MM.1S (cell line): ENCODE results near the gene TMC8.
A peak's percentile ranks its signal among the peaks of the same experiment; 100 is the strongest.

Experiments
- DNase-seq: peaks from one replicate; pipeline ENCODE4 v3.0.0-alpha.2; 2015
- H2AFZ ChIP-seq: fragments of 300-600 bp; sonication (generic); 2 replicates; pipeline ENCODE4 v1.6.0; 2016; ENCODE audit warnings: antibody characterized with exemption, low read length
- H3F3A ChIP-seq: fragments of 300-600 bp; sonication (generic); 2 replicates; pipeline ENCODE4 v1.6.1; 2016; ENCODE audit warnings: mild to moderate bottlenecking, antibody characterized with exemption, low read length, moderate library complexity, mixed read lengths; ENCODE audit not compliant: insufficient read depth
- H3K27ac ChIP-seq: fragments of 300-600 bp; sonication (generic); 2 replicates; pipeline ENCODE4 v1.5.1; 2016; ENCODE audit warnings: mild to moderate bottlenecking, low read length
- H3K27me3 ChIP-seq: fragments of 300-600 bp; sonication (generic); replicated peaks from 2 replicates; pipeline ENCODE4 v1.6.0; 2016; ENCODE audit warnings: low read length; ENCODE audit not compliant: insufficient read depth
- H3K36me3 ChIP-seq: fragments of 300-600 bp; sonication (generic); replicated peaks from 2 replicates; pipeline ENCODE4 v1.6.1; 2016; ENCODE audit warnings: mild to moderate bottlenecking, low read length, mixed read lengths; ENCODE audit not compliant: insufficient read depth
- H3K4me1 ChIP-seq: fragments of 300-600 bp; sonication (generic); 2 replicates; pipeline ENCODE4 v1.6.1; 2016; ENCODE audit warnings: low read length, mixed read lengths
- H3K4me2 ChIP-seq: fragments of 300-600 bp; sonication (generic); 2 replicates; pipeline ENCODE4 v1.6.0; 2016; ENCODE audit warnings: low read depth, low read length
- H3K4me3 ChIP-seq: fragments of 300-600 bp; sonication (generic); 2 replicates; pipeline ENCODE4 v1.5.1; 2016; ENCODE audit warnings: low read length, mixed read lengths
- H3K79me2 ChIP-seq: fragments of 300-600 bp; sonication (generic); 2 replicates; pipeline ENCODE4 v1.6.1; 2016; ENCODE audit warnings: mixed run types, low read length, mixed read lengths
- H3K9ac ChIP-seq: fragments of 300-600 bp; sonication (generic); 2 replicates; pipeline ENCODE4 v1.6.1; 2016; ENCODE audit warnings: low read length, mixed read lengths
- H3K9me2 ChIP-seq: fragments of 300-600 bp; sonication (generic); replicated peaks from 2 replicates; pipeline ENCODE4 v1.6.1; 2016; ENCODE audit warnings: mild to moderate bottlenecking, low read length, mixed read lengths; ENCODE audit not compliant: insufficient read depth
- H3K9me3 ChIP-seq: fragments of 300-600 bp; sonication (generic); replicated peaks from 2 replicates; pipeline ENCODE4 v1.6.1; 2016; ENCODE audit warnings: mild to moderate bottlenecking, low read length, mixed read lengths; ENCODE audit not compliant: insufficient read depth
- H4K20me1 ChIP-seq: fragments of 300-600 bp; sonication (generic); 2 replicates; pipeline ENCODE4 v1.6.1; 2016; ENCODE audit warnings: mild to moderate bottlenecking, low read length, moderate library complexity, mixed read lengths; ENCODE audit not compliant: insufficient read depth
- CTCF ChIP-seq: fragments of 300-600 bp; sonication (generic); IDR thresholded peaks from 2 replicates; pipeline ENCODE4 v1.5.1; 2016; ENCODE audit warnings: antibody characterized with exemption, low read length, mixed read lengths
- EZH2 ChIP-seq: fragments of 300-600 bp; sonication (generic); optimal IDR thresholded peaks from 2 replicates; pipeline ENCODE3; 2017; ENCODE audit warnings: low read depth, mild to moderate bottlenecking, antibody characterized with exemption, low read length, mixed read lengths
- EZH2phosphoT487 ChIP-seq: fragments of 300-600 bp; sonication (generic); IDR thresholded peaks from 2 replicates; pipeline ENCODE4 v1.6.1; 2018; ENCODE audit warnings: antibody characterized with exemption, low read length

Gene TMC8

GRCh38 chr17:78129351-78130089 is 1.1 kb upstream of the TMC8 start:
- TF ChIP-seq CTCF (no peak), EZH2phosphoT487 (no peak), EZH2 (no peak)
- no peaks in the 10 kb centered on the region for H4K20me1 ChIP-seq
- peak; percentile 66 for DNase-seq
- no peak overlapping the region for H2AFZ ChIP-seq
- peaks cover 82% of the 10 kb centered on the region for H3K79me2 ChIP-seq
- H3K4me2 ChIP-seq, result peak overlapping the region; percentile 97
- H3K4me1 ChIP-seq, result peaks cover 47% of the 10 kb centered on the region
- H3K9me3 ChIP-seq, result no peaks in the 10 kb centered on the region
- peak overlapping the region; percentile 93; the same call in 1 of the 2 replicates for H3K9ac ChIP-seq
- no peaks in the 10 kb centered on the region for H3K9me2 ChIP-seq
- peak overlapping the region; percentile 74; the same call in 1 of the 2 replicates for H3K4me3 ChIP-seq
- H3K36me3 ChIP-seq, result peaks cover 4% of the 10 kb centered on the region
- H3K27ac ChIP-seq, result peak overlapping the region; percentile 83
- peaks cover 28% of the 10 kb centered on the region for H3F3A ChIP-seq
- H3K27me3 ChIP-seq, result no peaks in the 10 kb centered on the region

GRCh38 chr17:78130090-78130436 is 508 bp upstream of the TMC8 start:
- H3F3A ChIP-seq, result peaks cover 28% of the 10 kb centered on the region
- TF ChIP-seq EZH2 (no peak), EZH2phosphoT487 (no peak), CTCF (no peak)
- H4K20me1 ChIP-seq, result no peaks in the 10 kb centered on the region
- H3K27ac ChIP-seq, result peak overlapping the region; percentile 83
- peaks cover 47% of the 10 kb centered on the region for H3K4me1 ChIP-seq
- H2AFZ ChIP-seq, result no peak overlapping the region
- peak overlapping the region; percentile 93 for H3K9ac ChIP-seq
- H3K9me3 ChIP-seq, result no peaks in the 10 kb centered on the region
- H3K79me2 ChIP-seq, result peaks cover 82% of the 10 kb centered on the region
- H3K27me3 ChIP-seq, result no peaks in the 10 kb centered on the region
- H3K36me3 ChIP-seq, result peaks cover 4% of the 10 kb centered on the region
- peak; percentile 35 for DNase-seq
- no peaks in the 10 kb centered on the region for H3K9me2 ChIP-seq
- peak overlapping the region; percentile 97 for H3K4me2 ChIP-seq
- peak overlapping the region; percentile 74 for H3K4me3 ChIP-seq

- peak overlapping the region; percentile 74 for H3K4me3 ChIP-seq
- peak overlapping the region; percentile 97 for H3K4me2 ChIP-seq
Measured at GRCh38 chr17:78131172-78132083, 857 bp downstream of the TMC8 start.

More at GRCh38 chr17:78131172-78132083, 857 bp downstream of the TMC8 start:
- no peaks in the 10 kb centered on the region for H3K9me2 ChIP-seq
- no peak for TF ChIP-seq CTCF
- TF ChIP-seq EZH2phosphoT487, result no peak
- TF ChIP-seq EZH2, result no peak
- H3K36me3 ChIP-seq, result peaks cover 4% of the 10 kb centered on the region
- peaks cover 41% of the 10 kb centered on the region for H3K4me1 ChIP-seq
- H3F3A ChIP-seq, result peaks cover 34% of the 10 kb centered on the region
- no peaks in the 10 kb centered on the region for H3K27me3 ChIP-seq
- no peaks in the 10 kb centered on the region for H4K20me1 ChIP-seq
- H3K9me3 ChIP-seq, result no peaks in the 10 kb centered on the region
- peak overlapping the region; percentile 93 for H3K9ac ChIP-seq
- DNase-seq, result peak; percentile 35
- H3K27ac ChIP-seq, result peak overlapping the region; percentile 83
- peaks cover 78% of the 10 kb centered on the region for H3K79me2 ChIP-seq
- H2AFZ ChIP-seq, result no peak overlapping the region
